CD4-positive, CD25-positive, alpha-beta regulatory T cell (primary cell): ENCODE results near the gene CCNQ. TPM values are rescaled to one million over a fixed set of nuclear protein-coding genes. Genes with fewer than 3 reads are reported as not detected.

Source experiments
- ATAC-seq, 2 donors: fragments of 150-1000 bp; cut with Tn5 transposase; one replicate each; pipeline ENCODE4 v1.10.0; 2021; ENCODE audit warnings: low read depth in 2 of 2, moderate number of reproducible peaks in 2 of 2, moderate library complexity in 1 of 2
- DNase-seq, 3 donors: peaks; one replicate each; pipeline versions ENCODE4 v3.0.0 to v3.0.0-alpha.2; 2012 to 2022; ENCODE audit warnings: mixed read lengths in 1 of 3
- H3K27ac ChIP-seq: one replicate; pipeline ENCODE4 v1.7.0; 2013; ENCODE audit warnings: mild to moderate bottlenecking, low read length; ENCODE audit not compliant: insufficient read depth, poor library complexity, severe bottlenecking
- H3K27me3 ChIP-seq: one replicate; pipeline ENCODE4 v1.7.0; 2013; ENCODE audit warnings: low read length; ENCODE audit not compliant: control insufficient read depth, insufficient read depth
- H3K36me3 ChIP-seq: one replicate; pipeline ENCODE4 v1.7.0; 2013; ENCODE audit warnings: mild to moderate bottlenecking, low read length, moderate library complexity; ENCODE audit not compliant: control insufficient read depth, insufficient read depth
- H3K4me1 ChIP-seq: 2 replicates; pipeline ENCODE4 v1.7.0; 2013; ENCODE audit warnings: mild to moderate bottlenecking, low read length; ENCODE audit not compliant: insufficient read depth, control insufficient read depth, poor library complexity, severe bottlenecking
- H3K4me3 ChIP-seq: one replicate; pipeline ENCODE4 v1.7.0; 2013; ENCODE audit warnings: low read depth, mild to moderate bottlenecking, low read length, moderate library complexity
- H3K9me3 ChIP-seq, 2 experiments: 1 replicate in 1 of 2; 2 replicates in 1 of 2; pipeline ENCODE4 v1.7.0; 2013; ENCODE audit warnings: low read length in 2 of 2, mild to moderate bottlenecking in 1 of 2, moderate library complexity in 1 of 2; ENCODE audit not compliant: control insufficient read depth in 2 of 2
- H3K27ac Mint-ChIP-seq, 3 donors: one replicate each; pipeline ENCODE4 v1.8.0; 2020 to 2022; ENCODE audit warnings: mild to moderate bottlenecking in 3 of 3, mixed read lengths in 3 of 3, moderate library complexity in 2 of 3
- H3K27me3 Mint-ChIP-seq: one replicate; pipeline ENCODE4 v1.8.0; 2022; ENCODE audit warnings: mild to moderate bottlenecking, mixed read lengths
- H3K36me3 Mint-ChIP-seq: one replicate; pipeline ENCODE4 v1.8.0; 2020; ENCODE audit warnings: mixed read lengths
- H3K4me1 Mint-ChIP-seq, 4 donors: one replicate each; pipeline ENCODE4 v1.8.0; 2020 to 2022; ENCODE audit warnings: mixed read lengths in 4 of 4, mild to moderate bottlenecking in 1 of 4
- H3K4me3 Mint-ChIP-seq, 4 donors: one replicate each; pipeline ENCODE4 v1.8.0; 2020 to 2022; ENCODE audit warnings: mild to moderate bottlenecking in 4 of 4, mixed read lengths in 4 of 4, moderate library complexity in 3 of 4
- H3K9me3 Mint-ChIP-seq, 7 donors: one replicate each; pipeline ENCODE4 v1.8.0; 2020 to 2022; ENCODE audit warnings: mixed read lengths in 7 of 7, mild to moderate bottlenecking in 3 of 7, moderate library complexity in 2 of 7
- polyA plus RNA-seq, 4 donors: library from polyadenylated mRNA; unstranded; fragments of 300-500 nt; fragmentation: Illumina TruSeq; gene quantifications; one replicate each; pipeline ENCODE4 v1.2.3, GENCODE V29; 2021
- total RNA-seq: library from RNA; stranded (reverse); gene quantifications from one replicate; pipeline ENCODE4 v1.2.3, GENCODE V29; 2022

The CCNQ gene
- total and polyA plus RNA-seq, 5 donors from 2014 or later, result 23.8 to 78.4 (median 76.8) TPM

DNA sequence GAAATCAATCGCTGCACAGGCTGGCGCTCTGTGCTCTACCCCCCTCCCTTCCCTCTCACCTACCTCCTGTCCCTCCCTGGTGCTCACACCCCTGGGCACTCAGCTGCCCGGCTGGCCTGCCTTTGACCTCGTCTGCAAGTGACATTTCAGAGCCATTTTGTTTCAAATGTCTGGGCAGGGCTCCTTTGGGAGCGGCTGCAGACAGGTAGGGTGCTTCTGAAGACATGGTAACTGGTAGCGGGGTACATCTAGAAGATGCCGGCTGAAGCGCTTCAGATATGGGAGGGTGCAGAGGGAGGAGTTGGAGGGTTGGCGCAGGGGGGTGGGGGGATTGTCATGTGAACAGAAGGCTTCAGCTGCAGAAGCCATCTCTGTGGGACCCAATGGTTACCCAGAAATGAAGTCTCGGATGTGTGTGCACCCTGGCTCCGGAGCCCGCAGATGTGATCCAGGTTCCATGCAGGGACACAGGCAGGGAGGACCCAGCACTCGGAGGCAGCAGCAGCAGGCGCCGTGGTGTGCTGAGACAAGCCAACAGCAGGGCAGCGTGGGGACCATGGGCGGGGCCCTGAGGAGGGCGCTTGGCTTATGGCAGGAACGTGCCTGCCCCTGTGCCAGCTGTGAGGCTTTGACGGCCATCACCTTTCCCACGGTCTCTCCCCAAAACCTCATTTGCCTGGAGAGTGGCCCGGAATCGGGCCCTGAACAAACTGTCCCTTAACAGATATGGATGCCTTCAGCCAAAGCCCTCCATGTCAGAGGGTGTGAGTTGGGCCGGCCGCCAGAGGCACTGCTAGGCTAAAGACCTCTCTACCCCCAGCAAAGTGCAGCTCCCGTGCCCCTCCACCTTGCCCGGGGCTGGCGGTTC lies 40.5 kb upstream of the CCNQ start:
- Mint-ChIP-seq H3K4me3 (no peak overlapping the region), H3K27ac (no peak overlapping the region), H3K4me1 (peaks cover 0 to 11% (median 0%) of the 10 kb centered on the region in 4 donors), H3K9me3 (no peaks in the 10 kb centered on the region), H3K36me3 (no peaks in the 10 kb centered on the region), H3K27me3 (peaks cover 12% of the 10 kb centered on the region)
- Histone ChIP-seq H3K36me3 (no peaks in the 10 kb centered on the region), H3K9me3 (no peaks in the 10 kb centered on the region), H3K27ac (no peak overlapping the region), H3K4me1 (peaks cover 6% of the 10 kb centered on the region), H3K4me3 (no peak overlapping the region), H3K27me3 (peaks cover 2% of the 10 kb centered on the region)
- DNase-seq (no peak), ATAC-seq (no peak)

DNA sequence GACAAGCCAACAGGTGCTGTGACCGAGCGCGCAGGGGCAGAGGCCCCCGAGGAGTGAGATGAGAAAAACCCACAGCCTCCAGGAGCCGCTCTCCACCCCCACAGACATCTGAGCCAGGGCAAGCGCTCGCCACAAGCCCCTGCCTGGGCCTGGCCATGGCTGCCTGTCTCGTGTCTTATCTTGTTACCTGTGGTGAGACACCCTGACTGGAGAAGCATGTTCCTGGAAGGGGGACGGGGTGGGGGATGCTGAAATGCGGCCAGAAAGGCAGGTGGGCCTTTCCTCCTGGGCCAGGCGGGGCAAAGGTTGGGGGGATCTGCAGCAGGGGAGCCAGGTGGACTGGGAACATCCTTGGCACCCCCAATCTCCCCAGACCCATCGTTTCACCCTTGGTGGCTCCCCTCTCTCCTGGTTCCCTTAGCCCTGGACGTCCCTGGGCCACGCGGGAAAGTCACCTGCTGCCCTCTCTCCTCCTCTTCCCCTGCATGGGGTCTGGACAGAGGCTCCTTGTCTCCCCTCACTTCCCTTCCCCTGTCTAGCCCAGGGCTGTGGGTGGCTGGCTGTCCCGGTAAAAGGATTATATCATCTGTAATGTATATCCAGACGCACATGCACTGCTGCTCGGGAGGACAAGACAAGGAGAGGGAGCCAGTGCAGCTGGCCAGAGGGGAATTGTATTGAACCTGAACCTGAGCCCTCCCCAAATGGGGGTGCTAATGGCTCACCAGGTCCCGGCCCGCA lies 39.7 kb upstream of the CCNQ start:
- Histone ChIP-seq H3K27ac (no peak overlapping the region), H3K4me3 (no peak overlapping the region), H3K4me1 (peaks cover 3% of the 10 kb centered on the region), H3K9me3 (no peaks in the 10 kb centered on the region), H3K27me3 (peaks cover 2% of the 10 kb centered on the region), H3K36me3 (no peaks in the 10 kb centered on the region)
- DNase-seq, result no peak
- peaks cover 12% of the 10 kb centered on the region for H3K27me3 Mint-ChIP-seq
- no peaks in the 10 kb centered on the region for H3K9me3 Mint-ChIP-seq
- H3K4me3 Mint-ChIP-seq, result no peak overlapping the region
- H3K4me1 Mint-ChIP-seq, result peaks cover 0 to 10% (median 0%) of the 10 kb centered on the region in 4 donors
- no peak for ATAC-seq
- H3K27ac Mint-ChIP-seq, result no peak overlapping the region
- H3K36me3 Mint-ChIP-seq, result no peaks in the 10 kb centered on the region

DNA sequence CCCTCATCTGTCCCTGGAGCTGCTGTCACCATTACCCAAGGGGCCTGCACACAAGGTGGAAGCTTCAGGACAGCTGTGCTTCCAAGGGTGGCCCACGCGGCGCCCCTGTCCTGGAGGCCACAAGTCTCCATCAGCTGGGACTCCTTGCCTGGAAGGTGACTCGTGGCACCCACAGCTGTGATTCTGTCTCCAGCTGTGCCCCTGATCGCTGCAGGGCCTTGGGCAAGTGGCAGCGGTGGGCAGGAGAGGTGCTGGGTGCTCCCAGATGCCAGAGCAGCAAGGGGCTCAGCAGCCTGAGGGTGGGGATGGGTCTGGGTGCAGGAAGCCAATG lies 39.1 kb upstream of the CCNQ start:
- no peaks in the 10 kb centered on the region for H3K9me3 Mint-ChIP-seq
- H3K4me3 Mint-ChIP-seq, result no peak overlapping the region
- H3K4me1 ChIP-seq, result no peaks in the 10 kb centered on the region
- ATAC-seq, result no peak
- H3K9me3 ChIP-seq, result no peaks in the 10 kb centered on the region
- H3K4me1 Mint-ChIP-seq, result peaks cover 0 to 8% (median 0%) of the 10 kb centered on the region in 4 donors
- no peak overlapping the region for H3K4me3 ChIP-seq
- H3K27ac Mint-ChIP-seq, result no peak overlapping the region
- no peaks in the 10 kb centered on the region for H3K36me3 Mint-ChIP-seq
- H3K36me3 ChIP-seq, result no peaks in the 10 kb centered on the region
- peaks cover 6% of the 10 kb centered on the region for H3K27me3 Mint-ChIP-seq
- H3K27me3 ChIP-seq, result peaks cover 2% of the 10 kb centered on the region
- DNase-seq, result no peak
- no peak overlapping the region for H3K27ac ChIP-seq

DNA sequence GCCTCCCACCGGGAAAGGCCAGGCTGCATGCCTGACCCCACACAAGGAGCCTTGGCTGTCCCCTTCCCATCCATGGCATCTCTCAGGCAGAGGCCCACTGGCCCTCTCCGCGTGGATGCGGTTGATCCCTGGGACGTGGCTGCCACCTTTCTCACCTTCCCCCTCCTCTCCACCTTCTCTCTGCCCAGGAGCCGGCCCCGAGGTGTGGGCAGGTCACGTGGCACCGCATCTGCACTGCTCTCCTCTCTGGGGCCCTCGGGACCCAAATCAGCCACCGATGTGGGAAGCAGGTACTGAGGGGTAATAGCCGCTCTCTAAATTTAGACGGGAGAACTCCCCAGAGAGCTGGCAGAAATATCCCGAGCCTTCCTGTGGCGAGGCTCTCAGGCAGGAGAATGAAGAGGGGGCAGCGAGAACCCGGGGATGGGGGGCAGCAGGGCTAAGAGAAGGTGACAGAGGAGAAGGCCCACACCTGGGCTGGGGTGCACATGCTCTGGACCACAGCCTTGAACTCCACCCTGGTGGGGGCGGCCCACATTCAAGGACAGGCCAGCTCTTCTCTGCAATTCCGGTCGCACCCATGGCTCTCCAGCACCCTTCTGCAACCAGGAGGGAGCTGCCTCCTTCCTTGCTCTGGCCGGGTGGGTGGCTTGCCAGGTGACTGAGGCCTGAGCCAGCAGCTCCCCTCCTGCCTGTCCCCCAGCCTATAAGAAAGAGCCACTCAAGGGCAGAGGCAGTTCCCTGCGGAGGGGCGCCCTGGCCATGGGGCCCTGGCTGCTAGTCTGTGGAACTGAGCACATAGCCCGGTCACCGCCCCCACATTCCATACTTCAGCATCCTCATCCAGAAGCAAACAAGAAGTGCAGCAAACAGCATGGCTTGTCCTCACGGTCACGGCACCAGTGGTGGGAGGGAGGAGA lies 38.4 kb upstream of the CCNQ start:
- no peaks in the 10 kb centered on the region for H3K36me3 Mint-ChIP-seq
- DNase-seq, result no peak
- H3K9me3 Mint-ChIP-seq, result no peaks in the 10 kb centered on the region
- no peak overlapping the region for H3K27ac ChIP-seq
- no peaks in the 10 kb centered on the region for H3K27me3 ChIP-seq
- H3K4me3 ChIP-seq, result no peak overlapping the region
- H3K4me1 ChIP-seq, result no peaks in the 10 kb centered on the region
- H3K4me1 Mint-ChIP-seq, result peaks cover 0 to 5% (median 0%) of the 10 kb centered on the region in 4 donors
- H3K27me3 Mint-ChIP-seq, result peaks cover under 1% of the 10 kb centered on the region
- H3K27ac Mint-ChIP-seq, result no peak overlapping the region
- H3K9me3 ChIP-seq, result no peaks in the 10 kb centered on the region
- H3K4me3 Mint-ChIP-seq, result peak overlapping the region in 1 of 4 donors; percentile 11
- no peaks in the 10 kb centered on the region for H3K36me3 ChIP-seq
- no peak for ATAC-seq

DNA sequence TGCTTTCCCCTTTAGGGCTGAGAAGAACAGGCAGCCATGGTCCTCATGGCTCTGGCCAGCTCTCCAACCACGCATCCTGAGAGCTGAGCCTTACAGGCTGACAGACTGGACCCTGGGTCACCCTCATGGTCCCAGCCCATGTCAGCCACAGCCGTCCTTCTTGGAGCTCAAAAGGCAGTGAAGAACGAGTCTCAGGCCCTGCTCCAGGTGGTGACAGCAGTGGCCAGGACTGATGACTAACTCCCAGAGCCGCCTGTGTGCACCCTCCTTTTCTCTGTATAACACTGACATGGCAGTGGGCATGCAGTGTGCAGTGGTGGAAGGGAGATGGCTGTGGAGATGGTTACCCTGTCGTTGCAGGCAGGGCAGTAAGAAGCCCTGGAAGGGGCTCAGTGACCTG lies 37.8 kb upstream of the CCNQ start:
- Histone ChIP-seq H3K27me3 (no peaks in the 10 kb centered on the region), H3K27ac (no peak overlapping the region), H3K4me3 (no peak overlapping the region), H3K9me3 (no peaks in the 10 kb centered on the region), H3K36me3 (no peaks in the 10 kb centered on the region), H3K4me1 (no peaks in the 10 kb centered on the region)
- Mint-ChIP-seq H3K36me3 (no peaks in the 10 kb centered on the region), H3K4me1 (peaks cover 0 to 4% (median 0%) of the 10 kb centered on the region in 4 donors), H3K27ac (no peak overlapping the region), H3K27me3 (no peaks in the 10 kb centered on the region), H3K4me3 (no peak overlapping the region), H3K9me3 (peaks cover 0 to 3% (median 0%) of the 10 kb centered on the region in 7 donors)
- ATAC-seq (no peak), DNase-seq (no peak)

DNA sequence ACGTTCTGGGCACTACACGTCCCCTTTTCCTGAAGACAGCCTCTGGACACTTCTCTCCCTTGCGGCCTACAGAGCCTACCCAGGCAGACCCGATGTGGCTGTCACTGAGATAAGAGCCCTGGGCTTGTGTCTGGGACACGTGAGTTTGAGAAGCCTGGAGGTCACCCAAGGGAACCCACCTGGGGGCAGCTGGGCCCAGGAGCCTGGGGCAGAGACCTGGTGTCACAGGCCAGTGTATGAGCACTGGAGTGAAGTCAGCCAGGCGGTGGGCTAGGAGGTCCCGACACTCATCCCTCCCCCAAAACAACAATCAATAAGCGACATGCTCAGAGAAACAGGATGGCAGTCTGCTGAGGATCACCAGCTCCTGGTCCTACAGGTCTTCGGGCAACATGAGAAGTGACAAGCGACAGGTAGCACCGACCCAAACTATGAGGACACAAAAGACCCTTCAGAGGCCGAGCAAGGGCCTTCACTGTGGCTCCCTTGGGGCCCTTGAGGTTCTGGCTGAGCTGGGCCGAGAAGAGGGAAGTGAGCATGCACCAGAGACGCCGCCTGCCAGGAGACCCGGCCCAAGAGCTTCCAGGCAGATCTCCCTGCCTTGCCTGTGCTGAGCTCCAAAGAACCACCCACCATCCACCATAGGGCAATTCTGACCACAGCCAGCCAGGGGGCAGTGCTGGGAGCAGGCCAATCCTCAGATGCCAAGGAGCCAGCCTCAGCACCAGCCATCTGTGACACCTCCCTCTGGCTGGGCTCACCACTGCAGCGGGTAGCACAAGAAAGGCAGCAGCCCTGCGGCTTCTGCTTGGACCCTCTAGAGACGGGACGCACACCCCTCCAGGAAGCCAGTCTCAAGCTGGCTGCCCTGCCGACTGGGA lies 37.1 kb upstream of the CCNQ start:
- Mint-ChIP-seq H3K4me1 (no peaks in the 10 kb centered on the region), H3K27me3 (no peaks in the 10 kb centered on the region), H3K27ac (no peak overlapping the region), H3K4me3 (no peak overlapping the region), H3K9me3 (peaks cover 0 to 7% (median 0%) of the 10 kb centered on the region in 7 donors), H3K36me3 (no peaks in the 10 kb centered on the region)
- H3K36me3 ChIP-seq, result no peaks in the 10 kb centered on the region
- no peak overlapping the region for H3K4me3 ChIP-seq
- H3K4me1 ChIP-seq, result no peaks in the 10 kb centered on the region
- peak in 1 of 3 donors; percentile 31 for DNase-seq
- H3K9me3 ChIP-seq, result peaks cover 0 to 4% of the 10 kb centered on the region in 2 experiments
- ATAC-seq, result peak in 1 of 2 donors; percentile 28
- no peaks in the 10 kb centered on the region for H3K27me3 ChIP-seq
- H3K27ac ChIP-seq, result no peak overlapping the region

DNA sequence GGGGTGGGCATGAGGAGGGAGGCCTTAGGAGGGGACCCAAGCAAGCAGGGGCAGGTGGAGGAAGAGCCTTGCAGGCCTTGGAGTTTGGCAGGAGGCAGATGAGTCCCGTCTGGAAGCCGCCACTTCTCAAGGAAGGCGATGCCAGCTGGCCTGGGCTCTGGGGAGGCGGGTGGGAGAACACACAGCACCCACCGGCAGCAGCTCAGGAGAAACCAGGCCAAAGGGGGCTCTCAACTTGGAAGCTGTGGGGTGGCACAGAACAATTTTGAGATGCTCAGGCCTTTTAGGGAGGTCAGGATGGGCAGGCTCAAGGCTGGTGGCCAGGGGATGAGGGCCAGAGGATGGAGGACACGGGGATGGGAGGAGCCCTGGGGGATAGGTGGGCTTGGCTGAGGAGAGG lies 36.4 kb upstream of the CCNQ start:
- Histone ChIP-seq H3K27ac (no peak overlapping the region), H3K36me3 (no peaks in the 10 kb centered on the region), H3K4me1 (no peaks in the 10 kb centered on the region), H3K4me3 (no peak overlapping the region), H3K9me3 (peaks cover 0 to 4% of the 10 kb centered on the region in 2 experiments), H3K27me3 (no peaks in the 10 kb centered on the region)
- H3K9me3 Mint-ChIP-seq, result peaks cover 0 to 10% (median 0%) of the 10 kb centered on the region in 7 donors
- ATAC-seq, result no peak
- no peaks in the 10 kb centered on the region for H3K36me3 Mint-ChIP-seq
- H3K27ac Mint-ChIP-seq, result no peak overlapping the region
- no peaks in the 10 kb centered on the region for H3K4me1 Mint-ChIP-seq
- no peak for DNase-seq
- H3K27me3 Mint-ChIP-seq, result no peaks in the 10 kb centered on the region
- no peak overlapping the region for H3K4me3 Mint-ChIP-seq
